CD4-positive, CD25-positive, alpha-beta regulatory T cell (primary cell): Measurements from ENCODE around the gene PPP2R2B. TPM values are rescaled to one million over a fixed set of nuclear protein-coding genes. Genes with fewer than 3 reads are reported as not detected.

Experiments
- ATAC-seq, 2 donors: fragments of 150-1000 bp; cut with Tn5 transposase; one replicate each; pipeline ENCODE4 v1.10.0; 2021; ENCODE audit warnings: low read depth in 2 of 2, moderate number of reproducible peaks in 2 of 2, moderate library complexity in 1 of 2
- DNase-seq, 3 donors: peaks; one replicate each; pipeline versions ENCODE4 v3.0.0 to v3.0.0-alpha.2; 2012 to 2022; ENCODE audit warnings: mixed read lengths in 1 of 3
- H3K27ac ChIP-seq: one replicate; pipeline ENCODE4 v1.7.0; 2013; ENCODE audit warnings: mild to moderate bottlenecking, low read length; ENCODE audit not compliant: insufficient read depth, poor library complexity, severe bottlenecking
- H3K27me3 ChIP-seq: one replicate; pipeline ENCODE4 v1.7.0; 2013; ENCODE audit warnings: low read length; ENCODE audit not compliant: control insufficient read depth, insufficient read depth
- H3K36me3 ChIP-seq: one replicate; pipeline ENCODE4 v1.7.0; 2013; ENCODE audit warnings: mild to moderate bottlenecking, low read length, moderate library complexity; ENCODE audit not compliant: control insufficient read depth, insufficient read depth
- H3K4me1 ChIP-seq: 2 replicates; pipeline ENCODE4 v1.7.0; 2013; ENCODE audit warnings: mild to moderate bottlenecking, low read length; ENCODE audit not compliant: insufficient read depth, control insufficient read depth, poor library complexity, severe bottlenecking
- H3K4me3 ChIP-seq: one replicate; pipeline ENCODE4 v1.7.0; 2013; ENCODE audit warnings: low read depth, mild to moderate bottlenecking, low read length, moderate library complexity
- H3K9me3 ChIP-seq, 2 experiments: 1 replicate in 1 of 2; 2 replicates in 1 of 2; pipeline ENCODE4 v1.7.0; 2013; ENCODE audit warnings: low read length in 2 of 2, mild to moderate bottlenecking in 1 of 2, moderate library complexity in 1 of 2; ENCODE audit not compliant: control insufficient read depth in 2 of 2
- H3K27ac Mint-ChIP-seq, 3 donors: one replicate each; pipeline ENCODE4 v1.8.0; 2020 to 2022; ENCODE audit warnings: mild to moderate bottlenecking in 3 of 3, mixed read lengths in 3 of 3, moderate library complexity in 2 of 3
- H3K27me3 Mint-ChIP-seq: one replicate; pipeline ENCODE4 v1.8.0; 2022; ENCODE audit warnings: mild to moderate bottlenecking, mixed read lengths
- H3K36me3 Mint-ChIP-seq: one replicate; pipeline ENCODE4 v1.8.0; 2020; ENCODE audit warnings: mixed read lengths
- H3K4me1 Mint-ChIP-seq, 4 donors: one replicate each; pipeline ENCODE4 v1.8.0; 2020 to 2022; ENCODE audit warnings: mixed read lengths in 4 of 4, mild to moderate bottlenecking in 1 of 4
- H3K4me3 Mint-ChIP-seq, 4 donors: one replicate each; pipeline ENCODE4 v1.8.0; 2020 to 2022; ENCODE audit warnings: mild to moderate bottlenecking in 4 of 4, mixed read lengths in 4 of 4, moderate library complexity in 3 of 4
- H3K9me3 Mint-ChIP-seq, 7 donors: one replicate each; pipeline ENCODE4 v1.8.0; 2020 to 2022; ENCODE audit warnings: mixed read lengths in 7 of 7, mild to moderate bottlenecking in 3 of 7, moderate library complexity in 2 of 7
- polyA plus RNA-seq, 4 donors: library from polyadenylated mRNA; unstranded; fragments of 300-500 nt; fragmentation: Illumina TruSeq; gene quantifications; one replicate each; pipeline ENCODE4 v1.2.3, GENCODE V29; 2021
- total RNA-seq: library from RNA; stranded (reverse); gene quantifications from one replicate; pipeline ENCODE4 v1.2.3, GENCODE V29; 2022

Gene PPP2R2B
- total and polyA plus RNA-seq, 5 donors from 2014 or later: 6.1 to 16.7 (median 14.5) TPM

DNA sequence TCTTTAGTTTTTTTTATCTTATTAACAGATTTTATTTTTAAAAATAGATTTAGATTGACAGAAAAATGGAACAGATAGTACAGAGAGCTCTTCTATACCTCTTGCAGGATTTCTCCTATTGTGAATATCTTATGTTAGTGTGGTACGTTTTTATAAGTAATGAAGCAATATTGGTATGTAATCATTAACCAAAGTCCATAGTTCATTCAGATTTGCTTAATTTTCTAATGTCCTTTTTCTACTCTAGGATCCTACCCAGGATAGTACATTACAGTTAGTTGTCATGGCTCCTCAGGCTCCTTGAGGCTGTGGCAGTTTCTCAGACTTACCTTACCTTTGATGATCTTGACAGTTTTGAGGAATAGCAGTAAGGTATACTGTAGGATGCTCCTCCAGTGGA, 30.4 kb downstream of the PPP2R2B start:
- Histone ChIP-seq H3K27ac (no peak overlapping the region), H3K9me3 (no peaks in the 10 kb centered on the region), H3K4me1 (no peaks in the 10 kb centered on the region), H3K27me3 (no peaks in the 10 kb centered on the region), H3K4me3 (no peak overlapping the region), H3K36me3 (no peaks in the 10 kb centered on the region)
- peaks cover 0 to 6% (median 0%) of the 10 kb centered on the region in 7 donors for H3K9me3 Mint-ChIP-seq
- ATAC-seq (no peak), DNase-seq (no peak)
- H3K4me1 Mint-ChIP-seq: peaks cover 0 to 6% (median 2%) of the 10 kb centered on the region in 4 donors
- H3K4me3 Mint-ChIP-seq: no peak overlapping the region
- H3K36me3 Mint-ChIP-seq: no peaks in the 10 kb centered on the region
- H3K27me3 Mint-ChIP-seq: peaks cover 7% of the 10 kb centered on the region
- H3K27ac Mint-ChIP-seq: no peak overlapping the region

DNA sequence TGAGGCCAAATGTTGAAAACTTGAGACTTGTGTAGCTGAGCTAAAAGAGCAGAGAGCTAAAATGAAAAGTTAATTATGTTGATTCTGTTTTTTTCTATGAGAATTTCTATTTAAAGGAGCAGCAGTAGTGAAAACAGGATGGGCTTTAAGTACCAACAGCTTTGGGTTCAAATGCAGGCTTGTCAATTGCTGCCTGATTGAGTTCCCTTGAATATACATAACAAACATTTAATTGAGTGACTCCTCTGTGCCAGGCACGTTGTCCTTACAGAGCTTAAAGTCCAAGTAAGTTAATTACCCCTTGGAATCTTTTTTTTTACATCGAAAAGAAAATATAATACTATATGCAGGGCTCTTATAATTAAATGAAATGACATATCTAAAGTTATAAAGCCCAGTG, 38.5 kb downstream of the PPP2R2B start:
- H3K4me3 Mint-ChIP-seq: no peak overlapping the region
- no peaks in the 10 kb centered on the region for H3K36me3 Mint-ChIP-seq
- peaks cover 0 to 6% (median 3%) of the 10 kb centered on the region in 4 donors for H3K4me1 Mint-ChIP-seq
- peaks cover 0 to 14% (median 6%) of the 10 kb centered on the region in 7 donors for H3K9me3 Mint-ChIP-seq
- no peak overlapping the region for H3K4me3 ChIP-seq
- no peaks in the 10 kb centered on the region for H3K36me3 ChIP-seq
- peaks cover 2% of the 10 kb centered on the region for H3K27me3 Mint-ChIP-seq
- peaks cover 0 to 6% of the 10 kb centered on the region in 2 experiments for H3K9me3 ChIP-seq
- ATAC-seq: no peak
- DNase-seq: no peak
- no peak overlapping the region for H3K27ac Mint-ChIP-seq
- H3K4me1 ChIP-seq: no peaks in the 10 kb centered on the region
- H3K27ac ChIP-seq: no peak overlapping the region
- H3K27me3 ChIP-seq: no peaks in the 10 kb centered on the region

DNA sequence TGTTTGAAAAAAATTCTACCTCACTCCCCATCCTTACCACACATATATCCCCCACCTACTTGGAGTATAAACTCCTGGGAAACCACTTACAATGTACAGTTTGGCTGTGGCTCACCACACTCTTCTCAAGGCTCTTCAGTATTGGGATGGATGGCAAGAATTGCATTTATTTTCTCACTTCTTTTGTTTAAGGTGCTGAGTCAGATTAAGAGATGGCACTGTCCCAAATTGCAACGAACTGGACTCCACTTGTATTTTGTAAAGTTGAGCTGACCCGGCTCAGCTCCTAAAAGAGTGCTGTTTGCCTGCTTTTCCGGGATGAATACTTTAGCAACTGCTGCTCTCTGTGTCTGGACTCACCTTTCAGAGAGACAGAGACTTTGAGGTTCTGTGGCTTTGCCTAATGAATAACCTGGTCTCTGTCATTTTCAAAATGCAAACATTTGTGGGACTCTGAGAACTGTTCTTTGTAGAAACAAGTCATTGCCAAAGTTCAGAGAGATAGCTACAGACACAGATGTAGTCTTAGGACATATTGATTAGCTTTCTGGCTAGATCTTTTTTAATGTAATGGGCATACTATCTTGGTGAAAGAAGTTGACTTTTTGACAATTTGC, 42.2 kb downstream of the PPP2R2B start:
- Mint-ChIP-seq H3K4me1 (peaks cover 0 to 3% (median 0%) of the 10 kb centered on the region in 4 donors), H3K36me3 (no peaks in the 10 kb centered on the region), H3K9me3 (peaks cover 0 to 12% (median 3%) of the 10 kb centered on the region in 7 donors), H3K27ac (no peak overlapping the region), H3K27me3 (no peaks in the 10 kb centered on the region), H3K4me3 (no peak overlapping the region)
- DNase-seq (no peak), ATAC-seq (no peak)
- Histone ChIP-seq H3K4me3 (no peak overlapping the region), H3K9me3 (peaks cover 0 to 5% of the 10 kb centered on the region in 2 experiments), H3K27ac (no peak overlapping the region), H3K27me3 (no peaks in the 10 kb centered on the region), H3K36me3 (no peaks in the 10 kb centered on the region), H3K4me1 (no peaks in the 10 kb centered on the region)

DNA sequence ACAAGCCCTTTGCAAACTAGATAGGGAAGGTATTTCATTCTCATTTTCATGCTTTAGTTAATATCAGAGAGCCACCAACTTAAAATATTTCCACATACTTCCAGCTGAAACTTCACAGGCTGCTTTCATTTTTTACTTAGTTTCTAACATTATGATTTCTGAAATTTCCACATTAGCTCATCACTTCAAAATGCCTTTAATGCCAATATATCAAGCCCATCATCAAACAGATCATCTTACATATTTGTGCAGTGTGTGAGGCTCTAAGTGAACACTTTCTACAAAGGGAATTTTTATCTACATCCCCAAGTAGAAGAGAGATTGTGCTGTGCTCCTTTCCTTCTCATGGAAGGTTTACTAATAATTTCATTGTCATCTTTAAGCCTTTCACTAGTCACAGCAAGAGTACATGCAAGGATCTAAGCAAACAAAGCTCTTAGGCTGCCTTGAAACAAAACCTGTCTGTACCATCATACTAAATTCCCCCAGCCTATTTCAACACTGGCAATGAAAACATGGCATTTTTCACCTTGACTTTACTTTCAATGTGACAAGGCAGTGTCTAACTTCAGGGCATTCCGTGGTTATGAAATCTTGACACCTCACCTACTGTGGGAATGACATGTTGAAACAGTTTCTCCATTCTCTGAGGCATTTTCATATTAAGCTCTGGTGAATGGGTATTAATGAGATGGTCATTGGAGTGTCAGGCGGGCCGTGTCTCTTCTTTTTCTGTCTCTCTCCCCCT, 45.4 kb downstream of the PPP2R2B start:
- Histone ChIP-seq H3K9me3 (no peaks in the 10 kb centered on the region), H3K36me3 (no peaks in the 10 kb centered on the region), H3K27me3 (no peaks in the 10 kb centered on the region), H3K4me1 (no peaks in the 10 kb centered on the region), H3K4me3 (no peak overlapping the region), H3K27ac (no peak overlapping the region)
- no peaks in the 10 kb centered on the region for H3K4me1 Mint-ChIP-seq
- no peak for ATAC-seq
- no peaks in the 10 kb centered on the region for H3K36me3 Mint-ChIP-seq
- no peaks in the 10 kb centered on the region for H3K27me3 Mint-ChIP-seq
- no peak overlapping the region for H3K27ac Mint-ChIP-seq
- peaks cover 0 to 2% (median 0%) of the 10 kb centered on the region in 7 donors for H3K9me3 Mint-ChIP-seq
- H3K4me3 Mint-ChIP-seq: no peak overlapping the region
- DNase-seq: no peak

DNA sequence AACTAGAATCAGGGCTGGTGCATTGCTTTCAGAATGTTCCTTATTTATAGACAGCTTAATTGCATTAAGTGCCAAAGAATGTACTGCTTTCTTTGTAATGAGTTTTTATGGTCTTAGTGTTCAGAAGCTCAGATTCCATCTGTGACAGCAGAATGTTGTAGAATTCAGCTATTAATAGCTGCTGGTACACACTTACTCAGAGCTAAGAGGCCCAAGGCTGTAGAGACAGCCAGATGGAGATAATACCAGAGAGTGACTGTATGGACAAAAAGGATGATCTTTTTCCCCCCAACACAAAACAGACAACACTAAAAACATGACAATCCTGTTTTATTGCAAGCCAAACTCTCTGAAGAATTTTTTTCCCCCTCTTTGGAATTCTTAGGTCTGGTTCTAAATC, 50.2 kb downstream of the PPP2R2B start:
- no peaks in the 10 kb centered on the region for H3K27me3 Mint-ChIP-seq
- no peaks in the 10 kb centered on the region for H3K9me3 ChIP-seq
- H3K36me3 Mint-ChIP-seq: no peaks in the 10 kb centered on the region

DNA sequence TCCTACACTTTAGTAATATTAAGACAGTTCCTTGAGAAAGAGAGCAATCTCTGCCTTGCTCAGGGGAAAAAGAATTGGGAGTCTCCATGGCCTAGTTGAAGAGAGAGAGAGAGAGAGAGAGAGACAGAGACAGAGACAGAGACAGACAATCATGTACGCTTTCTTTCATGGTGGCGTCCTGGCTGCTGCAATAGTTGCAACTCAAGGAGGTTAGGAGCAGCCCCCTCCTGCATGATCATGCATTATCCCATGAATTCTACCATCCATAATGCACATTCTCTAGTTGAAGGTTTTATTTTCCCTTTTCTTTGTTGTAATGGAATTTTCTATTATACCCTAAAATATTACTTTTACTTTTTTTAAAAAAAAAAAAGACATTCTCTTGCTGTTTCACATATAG, 50.7 kb downstream of the PPP2R2B start:
- H3K4me3 ChIP-seq: no peak overlapping the region
- Mint-ChIP-seq H3K9me3 (peaks cover 0 to 7% (median 0%) of the 10 kb centered on the region in 7 donors), H3K27me3 (no peaks in the 10 kb centered on the region), H3K4me1 (no peaks in the 10 kb centered on the region), H3K4me3 (no peak overlapping the region), H3K27ac (no peak overlapping the region), H3K36me3 (no peaks in the 10 kb centered on the region)
- no peaks in the 10 kb centered on the region for H3K9me3 ChIP-seq
- no peaks in the 10 kb centered on the region for H3K27me3 ChIP-seq
- ATAC-seq (no peak), DNase-seq (no peak)
- no peaks in the 10 kb centered on the region for H3K4me1 ChIP-seq
- no peak overlapping the region for H3K27ac ChIP-seq
- no peaks in the 10 kb centered on the region for H3K36me3 ChIP-seq

More for the DNA sequence above, 50.2 kb downstream of the PPP2R2B start:
- Mint-ChIP-seq H3K4me1 (no peaks in the 10 kb centered on the region), H3K9me3 (peaks cover 0 to 7% (median 0%) of the 10 kb centered on the region in 7 donors), H3K4me3 (no peak overlapping the region), H3K27ac (no peak overlapping the region)
- DNase-seq (no peak), ATAC-seq (no peak)
- no peak overlapping the region for H3K4me3 ChIP-seq
- no peak overlapping the region for H3K27ac ChIP-seq
- H3K36me3 ChIP-seq: no peaks in the 10 kb centered on the region
- no peaks in the 10 kb centered on the region for H3K27me3 ChIP-seq
- no peaks in the 10 kb centered on the region for H3K4me1 ChIP-seq

DNA sequence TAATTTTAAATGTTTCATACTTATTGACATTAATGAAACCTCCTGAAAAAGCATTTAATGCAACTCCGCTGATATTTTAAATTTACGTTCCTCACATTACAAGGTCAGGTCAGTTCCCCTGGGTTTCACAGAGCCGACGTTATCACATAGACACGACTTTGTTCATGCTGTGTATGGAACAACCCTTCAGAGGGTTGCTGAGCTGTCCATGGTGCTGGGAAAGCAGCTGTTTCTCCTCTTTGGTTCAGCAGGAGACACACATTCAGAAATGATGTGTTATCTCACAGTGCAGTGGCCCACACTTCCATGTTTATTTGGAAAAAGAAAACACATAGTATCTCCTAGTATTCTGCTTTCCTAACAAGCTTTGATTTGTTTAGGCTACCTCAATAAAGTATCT, 53.5 kb downstream of the PPP2R2B start:
- peaks cover 0 to 7% (median 0%) of the 10 kb centered on the region in 7 donors for H3K9me3 Mint-ChIP-seq
- H3K27ac Mint-ChIP-seq: no peak overlapping the region
- Histone ChIP-seq H3K4me3 (no peak overlapping the region), H3K9me3 (no peaks in the 10 kb centered on the region), H3K27me3 (no peaks in the 10 kb centered on the region), H3K36me3 (no peaks in the 10 kb centered on the region), H3K27ac (no peak overlapping the region), H3K4me1 (no peaks in the 10 kb centered on the region)
- H3K4me3 Mint-ChIP-seq: no peak overlapping the region
- peak in 1 of 3 donors; percentile 13 for DNase-seq
- no peaks in the 10 kb centered on the region for H3K36me3 Mint-ChIP-seq
- no peaks in the 10 kb centered on the region for H3K4me1 Mint-ChIP-seq
- no peak for ATAC-seq
- no peaks in the 10 kb centered on the region for H3K27me3 Mint-ChIP-seq

DNA sequence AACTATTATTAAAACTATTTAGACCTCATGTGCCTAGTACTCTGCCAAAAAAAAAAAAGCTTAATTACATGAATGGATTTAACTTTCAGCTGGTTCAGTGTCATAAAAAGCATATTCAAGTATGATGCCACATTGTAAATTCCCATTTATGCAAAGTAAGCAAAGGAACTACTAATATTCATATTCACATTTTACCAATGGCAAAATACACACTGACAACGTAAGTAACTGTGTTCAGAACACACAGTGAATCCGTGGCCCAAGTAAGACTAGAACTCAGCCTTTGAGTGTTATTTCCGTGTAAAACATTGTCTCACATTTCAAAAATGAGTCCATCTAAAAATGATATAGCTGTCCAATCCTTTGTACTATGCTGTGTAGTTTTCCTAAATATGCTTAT, 56.8 kb downstream of the PPP2R2B start:
- ATAC-seq (no peak), DNase-seq (no peak)
- Mint-ChIP-seq H3K9me3 (peaks cover 0 to 6% (median 0%) of the 10 kb centered on the region in 7 donors), H3K4me1 (peaks cover 0 to 3% (median 0%) of the 10 kb centered on the region in 4 donors), H3K27ac (no peak overlapping the region), H3K27me3 (no peaks in the 10 kb centered on the region), H3K4me3 (no peak overlapping the region), H3K36me3 (no peaks in the 10 kb centered on the region)
- no peak overlapping the region for H3K27ac ChIP-seq
- H3K36me3 ChIP-seq: no peaks in the 10 kb centered on the region
- H3K9me3 ChIP-seq: no peaks in the 10 kb centered on the region
- H3K27me3 ChIP-seq: no peaks in the 10 kb centered on the region
- H3K4me3 ChIP-seq: no peak overlapping the region
- no peaks in the 10 kb centered on the region for H3K4me1 ChIP-seq
